ENCODE data around the gene EPB41L1.

The EPB41L1 gene

GRCh38 chr20:36275011-36275410 is 120.5 kb downstream of the EPB41L1 start:
- H3K27ac ChIP-seq: no peak overlapping the region
- TF ChIP-seq CTCF (IDR thresholded peaks at IDR 0.05) (no peak), ZFX (IDR thresholded peaks at IDR 0.05; ENCODE audit: borderline replicate concordance) (no peak)

GRCh38 chr20:36275441-36276189 is 121.1 kb downstream of the EPB41L1 start:
- H3K27ac ChIP-seq: no peak overlapping the region
- TF ChIP-seq CTCF (IDR thresholded peaks at IDR 0.05) (no peak), ZFX (IDR thresholded peaks at IDR 0.05; ENCODE audit: borderline replicate concordance) (no peak)

- H3K27ac ChIP-seq: no peak overlapping the region
- no peak for TF ChIP-seq CTCF (IDR thresholded peaks at IDR 0.05)
Observed at GRCh38 chr20:36277546-36277945, 123.0 kb downstream of the EPB41L1 start.

GRCh38 chr20:36279362-36279761 is 124.8 kb downstream of the EPB41L1 start:
- no peak for TF ChIP-seq CTCF (IDR thresholded peaks at IDR 0.05)
- TF ChIP-seq ZFX (IDR thresholded peaks at IDR 0.05; ENCODE audit: borderline replicate concordance): no peak
- no peak overlapping the region for H3K27ac ChIP-seq

- H3K27ac ChIP-seq: no peak overlapping the region
- TF ChIP-seq CTCF (IDR thresholded peaks at IDR 0.05) (no peak), ZFX (IDR thresholded peaks at IDR 0.05; ENCODE audit: borderline replicate concordance) (no peak)
Observed at GRCh38 chr20:36279776-36280175, 125.2 kb downstream of the EPB41L1 start.

GRCh38 chr20:36281785-36282380 is 127.3 kb downstream of the EPB41L1 start:
- H3K27ac ChIP-seq: no peak overlapping the region
- no peak for TF ChIP-seq ZFX (IDR thresholded peaks at IDR 0.05; ENCODE audit: borderline replicate concordance)
- TF ChIP-seq CTCF (IDR thresholded peaks at IDR 0.05): no peak
